Measurements from ENCODE around the gene TNC. TPM values are rescaled to one million over a fixed set of nuclear protein-coding genes. Genes with fewer than 3 reads are reported as not detected.

TNC gene
- total RNA-seq, 1 donor from 2014 or later: 18.7 TPM

DNA sequence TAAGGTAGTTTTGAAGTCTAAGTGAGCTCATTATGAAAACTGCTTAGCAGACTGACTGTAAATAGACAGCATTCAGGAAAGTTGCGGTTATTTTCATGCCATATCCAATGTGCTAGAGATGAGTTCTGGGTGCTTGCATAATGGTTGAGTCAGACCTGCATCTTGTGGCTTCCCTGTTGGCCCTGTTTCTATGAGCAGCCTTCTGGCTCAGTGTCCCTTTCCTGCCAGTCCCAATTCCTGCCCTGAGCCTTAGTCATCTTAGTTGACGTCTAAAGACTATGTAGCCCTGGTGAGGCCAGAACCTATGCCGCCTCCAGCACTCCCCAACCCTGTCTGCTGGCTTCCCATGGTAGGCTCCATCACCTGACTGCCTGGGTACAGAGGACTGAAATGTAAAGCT lies 111.3 kb downstream of the TNC start:
- no peak overlapping the region for H3K4me3 ChIP-seq
- no peaks in the 10 kb centered on the region for H3K9me3 ChIP-seq
- H3K27me3 ChIP-seq: no peaks in the 10 kb centered on the region
- H3K36me3 ChIP-seq: no peaks in the 10 kb centered on the region
- no peak for DNase-seq (ENCODE audit: extremely low spot score in 2 of 2)
- H3K4me1 ChIP-seq: no peaks in the 10 kb centered on the region
- no peak overlapping the region for H3K27ac ChIP-seq
- TF ChIP-seq POLR2A (IDR thresholded peaks at IDR 0.05) (no peak), CTCF (IDR thresholded peaks at IDR 0.05) (no peak), POLR2AphosphoS5 (IDR thresholded peaks at IDR 0.05; ENCODE audit: insufficient read depth in 1 of 2, low read depth in 1 of 2) (no peak)
- intact Hi-C loops (cut with DNase I): no loop called here

- Histone ChIP-seq H3K27me3 (no peaks in the 10 kb centered on the region), H3K4me3 (no peak overlapping the region), H3K9me3 (no peaks in the 10 kb centered on the region), H3K4me1 (no peaks in the 10 kb centered on the region), H3K36me3 (no peaks in the 10 kb centered on the region), H3K27ac (no peak overlapping the region)
- TF ChIP-seq POLR2AphosphoS5 (IDR thresholded peaks at IDR 0.05; ENCODE audit: insufficient read depth in 1 of 2, low read depth in 1 of 2) (no peak), CTCF (IDR thresholded peaks at IDR 0.05) (no peak)
- intact Hi-C loops (cut with DNase I): no loop called here
- DNase-seq (ENCODE audit: extremely low spot score in 2 of 2): no peak
Measured at GRCh38 chr9:115005322-115005721, 112.6 kb downstream of the TNC start.

- no peak overlapping the region for H3K27ac ChIP-seq
- H3K27me3 ChIP-seq: no peaks in the 10 kb centered on the region
- H3K4me1 ChIP-seq: no peaks in the 10 kb centered on the region
- no peak for TF ChIP-seq POLR2AphosphoS5 (IDR thresholded peaks at IDR 0.05; ENCODE audit: insufficient read depth in 1 of 2, low read depth in 1 of 2)
- TF ChIP-seq POLR2A (IDR thresholded peaks at IDR 0.05): no peak
- no peak for TF ChIP-seq CTCF (IDR thresholded peaks at IDR 0.05)
- no peaks in the 10 kb centered on the region for H3K36me3 ChIP-seq
- H3K4me3 ChIP-seq: no peak overlapping the region
- intact Hi-C loops (cut with DNase I): no loop called here
- H3K9me3 ChIP-seq: no peaks in the 10 kb centered on the region
- DNase-seq (ENCODE audit: extremely low spot score in 2 of 2): no peak
Measured at GRCh38 chr9:115004545-115004944, 113.4 kb downstream of the TNC start.

GRCh38 chr9:115002371-115003120 lies 115.4 kb downstream of the TNC start:
- Histone ChIP-seq H3K9me3 (no peaks in the 10 kb centered on the region), H3K27me3 (no peaks in the 10 kb centered on the region), H3K4me1 (no peaks in the 10 kb centered on the region), H3K4me3 (no peak overlapping the region), H3K36me3 (no peaks in the 10 kb centered on the region), H3K27ac (no peak overlapping the region)
- intact Hi-C loops (cut with DNase I): no loop called here
- no peak for TF ChIP-seq POLR2A (IDR thresholded peaks at IDR 0.05)
- no peak for DNase-seq (ENCODE audit: extremely low spot score in 2 of 2)

DNA sequence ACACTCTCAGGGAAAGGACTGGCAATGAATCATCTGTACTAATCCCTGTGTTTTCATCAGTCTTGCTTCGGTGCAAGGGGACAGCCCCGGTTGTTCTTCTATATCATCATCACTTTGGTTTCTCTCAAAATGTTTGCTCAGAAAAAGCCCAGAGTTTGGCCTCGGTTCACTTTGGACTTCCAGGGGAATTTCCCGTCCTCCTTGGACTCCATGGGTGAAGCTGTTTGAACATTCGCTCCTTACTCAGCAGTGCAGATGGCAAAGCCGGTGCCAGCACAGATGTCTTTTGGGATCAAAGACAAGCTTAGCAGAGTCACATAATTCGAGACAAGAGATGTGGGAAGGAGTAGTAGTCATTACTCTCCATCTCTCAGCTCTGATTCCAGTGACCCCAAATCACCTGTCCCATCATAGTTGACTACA lies 117.7 kb downstream of the TNC start:
- Histone ChIP-seq H3K27me3 (no peaks in the 10 kb centered on the region), H3K27ac (no peak overlapping the region), H3K9me3 (no peaks in the 10 kb centered on the region), H3K36me3 (no peaks in the 10 kb centered on the region), H3K4me1 (no peaks in the 10 kb centered on the region), H3K4me3 (no peak overlapping the region)
- TF ChIP-seq POLR2A (IDR thresholded peaks at IDR 0.05) (no peak), CTCF (IDR thresholded peaks at IDR 0.05) (no peak), POLR2AphosphoS5 (IDR thresholded peaks at IDR 0.05; ENCODE audit: insufficient read depth in 1 of 2, low read depth in 1 of 2) (no peak)
- intact Hi-C loops (cut with DNase I): no loop called here
- DNase-seq (ENCODE audit: extremely low spot score in 2 of 2): no peak

Measured in vagina (tissue), 2 donors.